Right lobe of liver (tissue), 6 donors: Measurements from ENCODE around the gene RBM14. TPM values are rescaled to one million over a fixed set of nuclear protein-coding genes. Genes with fewer than 3 reads are reported as not detected.

Experiments used
- ATAC-seq, 4 donors: fragments of 200-7000 bp; cut with Tn5 transposase; one replicate each; pipeline ENCODE4 v1.9.1; 2020; ENCODE audit warnings: mild to moderate bottlenecking in 4 of 4, moderate library complexity in 4 of 4
- DNase-seq, 3 donors: peaks; one replicate each; pipeline ENCODE4 v3.0.0-alpha.2; 2020
- H3K27ac ChIP-seq, 3 donors: fragments of 200-600 bp; one replicate each; pipeline ENCODE4 v1.8.0; 2022
- H3K27me3 ChIP-seq, 2 donors: fragments of 200-600 bp; one replicate each; pipeline ENCODE4 v1.8.0; 2022
- H3K36me3 ChIP-seq, 4 donors: fragments of 200-600 bp; sonication (generic) in 1 of 4; one replicate each; pipeline versions ENCODE4 v1.5.1 to v1.8.0; 2017 to 2022; ENCODE audit warnings: control low read depth in 1 of 4
- H3K4me1 ChIP-seq, 4 donors: fragments of 200-600 bp; sonication (generic) in 1 of 4; one replicate each; pipeline versions ENCODE4 v1.5.1 to v1.8.0; 2017 to 2022; ENCODE audit warnings: control low read depth in 1 of 4
- H3K4me3 ChIP-seq, 3 donors: fragments of 200-600 bp; one replicate each; pipeline ENCODE4 v1.8.0; 2022
- H3K9me3 ChIP-seq, 4 donors: fragments of 200-600 bp; sonication (generic) in 1 of 4; one replicate each; pipeline versions ENCODE4 v1.5.1 to v1.8.0; 2017 to 2022; ENCODE audit warnings: control low read depth in 1 of 4
- POLR2A ChIP-seq: fragments of 450-650 bp; IDR thresholded peaks from one replicate; pipeline ENCODE4 v1.6.1; 2017; ENCODE audit warnings: antibody characterized with exemption, mild to moderate bottlenecking
- WGBS: methylation state at CpG from one replicate; pipeline ENCODE4 v1.1.6; 2018; ENCODE audit warnings: low coverage, low lambda C conversion rate; ENCODE audit not compliant: insufficient coverage; ENCODE audit errors: missing lambda C conversion rate; 5-methylcytosine and 5-hydroxymethylcytosine counted together
- intact Hi-C, 2 donors: fragments of 100-400 bp; cut with DNase I; formaldehyde crosslinking; loops; one replicate each; pipeline versions ENCODE4 v1.11.2 to v1.14.1; 2022
- total RNA-seq, 6 experiments: library from RNA; depleted of rRNA in 2 of 6; stranded (reverse); fragments of >200 nt in 2 of 6; fragmentation: NEBNext Ultra II Directional in 3 of 6; extraction: Animal tissue kit (Norgen Biotek cat#: 25700) in 3 of 6; gene quantifications; one replicate each; pipeline versions ENCODE4 v1.1.0 to v1.2.4, GENCODE V29; 2016 to 2023
- TF ChIP-seq, protein P1 (sequence below), 4 donors: fragments of 200-600 bp in 3 of 4; fragments of 450-650 bp in 1 of 4; IDR thresholded peaks; one replicate each; pipeline versions ENCODE4 v1.5.1 to v1.8.0; 2016 to 2022; ENCODE audit warnings: antibody characterized with exemption in 4 of 4, mild to moderate bottlenecking in 2 of 4
- donor health status: DM: no; HTN: yes; CAD: no.
- donor health status: DM: no; HTN: no; CAD: no.
- donor health status: DM: no; HTN: no; CAD: no.
- donor health status: DM: no; HTN: yes; CAD: no.
- donor health status: DM: no; HTN: yes; CAD: no.

RBM14 gene
- total RNA-seq, 6 experiments from 2014 or later: 25.1 to 63.7 (median 27.4) TPM

GRCh38 chr11:66632952-66633351 is 16.5 kb downstream of the RBM14 start:
- Histone ChIP-seq H3K9me3 (no peaks in the 10 kb centered on the region), H3K27me3 (no peaks in the 10 kb centered on the region), H3K27ac (no peak overlapping the region), H3K36me3 (peaks cover 0 to 28% (median 10%) of the 10 kb centered on the region in 4 donors), H3K4me1 (peaks cover 0 to 6% (median 1%) of the 10 kb centered on the region in 4 donors), H3K4me3 (no peak overlapping the region)
- TF ChIP-seq POLR2A: no peak
- WGBS: 92% methylated on average over 1 of the region's 2 CpGs
- DNase-seq (no peak), ATAC-seq (no peak)
- intact Hi-C loops: no loop called here

DNA sequence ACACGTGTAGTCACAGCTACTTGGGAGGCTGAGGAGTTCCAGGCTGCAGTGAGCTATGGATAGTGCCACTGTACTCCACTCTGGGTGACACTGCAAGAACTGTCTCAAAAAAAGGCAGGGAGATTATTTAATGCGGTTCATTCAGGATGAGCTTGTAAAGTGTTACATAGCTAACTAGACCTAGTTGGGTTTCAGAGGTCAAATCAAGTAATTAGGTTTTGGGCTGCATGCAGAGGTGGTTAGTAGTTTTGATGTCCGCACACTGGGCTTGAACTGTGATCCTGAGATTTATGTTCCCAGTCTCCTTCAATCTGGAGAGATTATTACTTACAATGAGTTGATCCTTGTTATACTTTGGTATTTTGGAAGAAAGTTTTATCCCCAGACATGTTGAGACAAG is 20.0 kb downstream of the RBM14 start:
- Histone ChIP-seq H3K27me3 (no peaks in the 10 kb centered on the region), H3K36me3 (peaks cover 0 to 19% (median 0%) of the 10 kb centered on the region in 4 donors), H3K27ac (no peak overlapping the region), H3K4me3 (no peak overlapping the region), H3K9me3 (no peaks in the 10 kb centered on the region), H3K4me1 (peaks cover 0 to 29% (median 12%) of the 10 kb centered on the region in 4 donors)
- WGBS: 54% methylated on average over 2 of the region's 3 CpGs
- TF ChIP-seq, protein P1, sequence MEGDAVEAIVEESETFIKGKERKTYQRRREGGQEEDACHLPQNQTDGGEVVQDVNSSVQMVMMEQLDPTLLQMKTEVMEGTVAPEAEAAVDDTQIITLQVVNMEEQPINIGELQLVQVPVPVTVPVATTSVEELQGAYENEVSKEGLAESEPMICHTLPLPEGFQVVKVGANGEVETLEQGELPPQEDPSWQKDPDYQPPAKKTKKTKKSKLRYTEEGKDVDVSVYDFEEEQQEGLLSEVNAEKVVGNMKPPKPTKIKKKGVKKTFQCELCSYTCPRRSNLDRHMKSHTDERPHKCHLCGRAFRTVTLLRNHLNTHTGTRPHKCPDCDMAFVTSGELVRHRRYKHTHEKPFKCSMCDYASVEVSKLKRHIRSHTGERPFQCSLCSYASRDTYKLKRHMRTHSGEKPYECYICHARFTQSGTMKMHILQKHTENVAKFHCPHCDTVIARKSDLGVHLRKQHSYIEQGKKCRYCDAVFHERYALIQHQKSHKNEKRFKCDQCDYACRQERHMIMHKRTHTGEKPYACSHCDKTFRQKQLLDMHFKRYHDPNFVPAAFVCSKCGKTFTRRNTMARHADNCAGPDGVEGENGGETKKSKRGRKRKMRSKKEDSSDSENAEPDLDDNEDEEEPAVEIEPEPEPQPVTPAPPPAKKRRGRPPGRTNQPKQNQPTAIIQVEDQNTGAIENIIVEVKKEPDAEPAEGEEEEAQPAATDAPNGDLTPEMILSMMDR (IDR thresholded peaks at IDR 0.05): no peak
- TF ChIP-seq POLR2A: no peak
- intact Hi-C loops: no loop called here
- DNase-seq (no peak), ATAC-seq (no peak)

DNA sequence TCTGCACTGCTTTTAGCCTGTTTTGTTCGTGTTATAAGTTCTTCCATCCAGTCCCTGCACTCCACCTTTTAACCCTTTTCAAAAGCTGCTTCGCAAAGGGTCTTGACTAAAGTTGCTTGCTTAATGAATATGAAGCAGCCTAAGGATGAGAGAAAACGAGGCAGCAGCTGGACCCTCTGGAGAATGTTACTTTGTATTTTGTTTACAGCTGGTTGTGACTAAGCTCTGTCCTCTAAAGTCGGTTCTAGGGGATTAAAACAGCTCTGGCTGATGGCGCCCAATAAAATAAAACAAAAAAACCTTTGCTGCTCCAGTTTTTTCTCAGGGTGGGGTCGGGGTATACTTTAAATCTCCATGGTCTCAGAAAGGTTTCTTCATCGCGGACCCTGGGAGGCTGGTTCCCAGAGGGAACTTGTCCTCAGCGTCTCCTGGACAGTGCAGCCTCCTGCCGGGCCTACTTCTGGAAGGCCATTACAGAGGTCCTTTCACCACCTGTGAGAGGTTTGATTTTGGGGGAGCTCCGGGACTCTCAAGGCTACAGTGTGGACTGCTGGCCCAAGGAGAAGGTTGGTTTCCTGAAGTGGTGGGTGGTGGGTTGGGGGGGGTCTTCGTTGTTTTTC is 21.2 kb downstream of the RBM14 start:
- peak; percentile 3 to 11 (median 4) for ATAC-seq
- H3K27me3 ChIP-seq: no peaks in the 10 kb centered on the region
- peaks cover 0 to 24% (median under 1%) of the 10 kb centered on the region in 4 donors for H3K36me3 ChIP-seq
- peak overlapping the region; percentile 71 to 85 (median 83) for H3K4me3 ChIP-seq
- no peaks in the 10 kb centered on the region for H3K9me3 ChIP-seq
- intact Hi-C loops: no loop called here
- H3K27ac ChIP-seq: peak overlapping the region in 1 of 3 donors; percentile 47
- TF ChIP-seq, protein P1 (IDR thresholded peaks at IDR 0.05): no peak
- no peak for TF ChIP-seq POLR2A
- WGBS: 50% methylated on average over 10 of the region's 12 CpGs
- DNase-seq: no peak
- H3K4me1 ChIP-seq: peaks cover 0 to 42% (median 20%) of the 10 kb centered on the region in 4 donors

DNA sequence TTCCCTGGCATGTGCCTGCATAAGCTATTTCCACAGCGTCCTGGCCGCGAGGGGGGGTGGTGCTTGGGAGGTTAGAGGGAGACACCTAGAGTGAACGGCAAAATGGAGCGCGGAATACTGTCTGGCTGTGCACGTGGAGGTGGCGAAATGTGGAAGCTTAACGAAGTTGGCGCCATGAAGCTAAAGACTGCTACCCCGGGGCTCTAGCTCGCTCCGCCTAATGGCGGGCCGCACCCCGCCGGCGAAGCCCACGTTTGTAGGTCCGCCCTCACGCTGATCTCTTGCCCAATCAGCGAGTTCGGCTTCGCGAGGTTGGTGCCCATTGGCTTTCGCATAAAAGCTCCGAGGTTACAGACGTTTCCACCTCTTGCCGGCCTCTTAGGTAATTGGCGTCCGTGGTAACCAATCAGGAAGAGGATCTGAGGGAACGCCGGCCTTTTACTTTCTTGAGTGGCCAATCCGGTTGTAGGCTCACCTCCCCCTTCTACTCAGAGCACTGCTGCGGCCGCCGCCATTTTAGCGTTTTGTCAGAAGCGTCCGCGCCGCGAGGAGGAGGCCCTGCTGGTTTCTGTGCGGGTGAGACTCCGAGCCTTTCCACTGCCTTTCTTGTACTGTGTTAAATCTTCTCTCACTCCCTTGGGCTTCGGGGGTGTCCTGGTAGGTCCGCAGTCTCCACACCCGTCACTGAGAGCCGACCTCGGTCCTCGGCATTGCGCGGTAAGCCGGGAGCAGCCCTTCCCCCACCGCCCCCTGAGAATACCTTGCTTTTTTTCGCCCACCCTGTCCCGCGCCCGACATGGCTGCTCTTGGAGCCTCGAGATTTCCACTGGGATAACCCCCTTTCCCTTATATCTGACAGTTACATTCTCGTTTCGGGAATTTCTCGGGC is 22.0 kb downstream of the RBM14 start, which contains the start of gene RBM4:
Gene RBM4, plus strand, starts transcription at position 527 of the 889 bp plus-strand sequence. CDS start 1,009 bp downstream, outside the sequence.
- 1% methylated on average over 30 of the region's 63 CpGs for WGBS
- Histone ChIP-seq H3K9me3 (no peaks in the 10 kb centered on the region), H3K27ac (peak within 1 kb of the TSS; percentile 71 to 82 (median 81)), H3K36me3 (peaks cover 2 to 24% (median 6%) of the 10 kb centered on the region in 4 donors), H3K4me3 (peak within 1 kb of the TSS; percentile 71 to 85 (median 83)), H3K27me3 (no peaks in the 10 kb centered on the region), H3K4me1 (peaks cover 0 to 44% (median 23%) of the 10 kb centered on the region in 4 donors)
- DNase-seq (peak; percentile 95 to 99 (median 98)), ATAC-seq (peak; percentile 91 to 97 (median 94))
- intact Hi-C loops: no loop called here
- peak; percentile 80 for TF ChIP-seq POLR2A
- TF ChIP-seq, protein P1 (IDR thresholded peaks at IDR 0.05): no peak
